K562 (cell line): ENCODE measurements around the gene ADGRE3. TPM values are rescaled to one million over a fixed set of nuclear protein-coding genes. Genes with fewer than 3 reads are reported as not detected.
A peak's percentile ranks its signal among the peaks of the same experiment; 100 is the strongest.

Source experiments
- ADNP ChIP-seq: fragments of 200-800 bp; sonication (Bioruptor generic); IDR thresholded peaks from 2 replicates; pipeline ENCODE4 v1.6.1; 2016; ENCODE audit warnings: missing genetic modification characterization, missing compliant biosample characterization
- BCOR ChIP-seq: fragments of 450-650 bp; IDR thresholded peaks from 2 replicates; pipeline ENCODE4 v1.6.1; 2016
- FOSL1 ChIP-seq: fragments of 200-800 bp; sonication (Bioruptor generic); conservative IDR thresholded peaks from 2 replicates; pipeline ENCODE4 v1.6.1; 2016; ENCODE audit warnings: missing genetic modification characterization, missing compliant biosample characterization
- HDAC1 ChIP-seq, 2 experiments: fragments of 450-650 bp; IDR thresholded peaks; 2 replicates each; pipeline ENCODE4 v1.6.1; 2016 to 2017; ENCODE audit warnings: inconsistent platforms in 1 of 2, mild to moderate bottlenecking in 1 of 2, moderate library complexity in 1 of 2
- NCOA1 ChIP-seq: fragments of 450-650 bp; IDR thresholded peaks from 2 replicates; pipeline ENCODE4 v1.6.1; 2016; ENCODE audit warnings: low read depth
- NFIC ChIP-seq: fragments of 450-650 bp; IDR thresholded peaks from 2 replicates; pipeline ENCODE4 v1.6.1; 2017; ENCODE audit warnings: mild to moderate bottlenecking, inconsistent platforms
- POLR2AphosphoS5 ChIP-seq: IDR thresholded peaks from 2 replicates; pipeline ENCODE4 v1.6.1; 2011; ENCODE audit warnings: mild to moderate bottlenecking, low read depth, low read length, moderate library complexity; ENCODE audit not compliant: control insufficient read depth, insufficient read depth
- RHOXF2B ChIP-seq: fragments of 250-450 bp; sonication (Bioruptor Pico); conservative IDR thresholded peaks from 2 replicates; pipeline ENCODE4 v1.5.1; 2021
- TAF15 ChIP-seq: fragments of 200-400 bp; formaldehyde crosslinking; IDR thresholded peaks from 2 replicates; pipeline ENCODE4 v1.6.1; 2017; ENCODE audit warnings: mild to moderate bottlenecking, low read depth, low read length, moderate library complexity
- TAL1 ChIP-seq: fragments of 450-650 bp; IDR thresholded peaks from 2 replicates; pipeline ENCODE4 v1.6.1; 2016; ENCODE audit warnings: mild to moderate bottlenecking
- TCFL5 ChIP-seq: fragments of 250-450 bp; sonication (Bioruptor Pico); conservative IDR thresholded peaks from 2 replicates; pipeline ENCODE4 v1.6.1; 2021; ENCODE audit warnings: mild to moderate bottlenecking, moderate library complexity, matching md5 sums
- ZBTB17 ChIP-seq: fragments of 450-650 bp; formaldehyde crosslinking; IDR thresholded peaks from 2 replicates; pipeline ENCODE4 v1.4.0; 2020; ENCODE audit warnings: mild to moderate bottlenecking
- ZNF124 ChIP-seq: sonication (generic); formaldehyde crosslinking; IDR thresholded peaks from 2 replicates; pipeline ENCODE4 v1.8.1; 2022; ENCODE audit warnings: missing genetic modification reagents
- ZNF143 ChIP-seq: sonication (generic); formaldehyde crosslinking; IDR thresholded peaks from 2 replicates; pipeline ENCODE4 v1.9.0; 2022; ENCODE audit warnings: mild to moderate bottlenecking, missing genetic modification reagents
- polyA plus RNA-seq, 8 experiments: library from polyadenylated mRNA; depleted of rRNA in 4 of 8; stranded (reverse) in 5 of 8; unstranded in 3 of 8; fragments of >200 nt; fragmentation: Nextera tagmentation in 2 of 8; fragmentation: Illumina TruSeq in 1 of 8; extraction: Ambion mirVana in 2 of 8; extraction: Trizol in 1 of 8; gene quantifications; 2 replicates each; pipeline versions ENCODE4 v1.2.1 to v1.2.3, GENCODE V29; 2011 to 2014; ENCODE audit warnings: inconsistent platforms in 1 of 8, missing spikeins in 1 of 8
- total RNA-seq, 7 experiments: library from RNA; depleted of rRNA in 6 of 7; stranded (reverse); fragments of >200 nt in 6 of 7; fragmentation: Illumina TruSeq in 2 of 7; extraction: Trizol in 2 of 7; gene quantifications; 2 replicates each; pipeline versions ENCODE4 v1.2.1 to v1.2.3, GENCODE V29; 2011 to 2021; ENCODE audit warnings: low replicate concordance in 1 of 7
- TF ChIP-seq, protein P1 (sequence below), 3 experiments: IDR thresholded peaks in 2 of 3; conservative IDR thresholded peaks in 1 of 3; 2 replicates each; pipeline ENCODE4 v1.5.1; 2011 to 2012; ENCODE audit warnings: low read length in 3 of 3, mild to moderate bottlenecking in 3 of 3, control low read depth in 2 of 3, improper control_type of control experiment in 1 of 3, inconsistent platforms in 1 of 3, low read depth in 1 of 3, mixed read lengths in 1 of 3, moderate library complexity in 1 of 3; ENCODE audit not compliant: insufficient read depth in 2 of 3
- TF ChIP-seq, protein P2 (sequence below), 2 experiments: fragments of 450-650 bp in 1 of 2; sonication (generic) in 1 of 2; formaldehyde crosslinking in 1 of 2; IDR thresholded peaks; 2 replicates each; pipeline versions ENCODE4 v1.7.1 to v1.9.0; 2016 to 2022; ENCODE audit warnings: inconsistent platforms in 1 of 2, mild to moderate bottlenecking in 1 of 2, missing genetic modification reagents in 1 of 2
- TF ChIP-seq, protein P3 (sequence below): IDR thresholded peaks from 2 replicates; pipeline ENCODE4 v1.6.1; 2016; ENCODE audit warnings: missing genetic modification characterization, missing compliant biosample characterization

ADGRE3 gene
- total and polyA plus RNA-seq, 9 of the 15 experiments (the other 6 are each of a cell fraction or from before 2014, with no cell fraction given) = not detected

DNA sequence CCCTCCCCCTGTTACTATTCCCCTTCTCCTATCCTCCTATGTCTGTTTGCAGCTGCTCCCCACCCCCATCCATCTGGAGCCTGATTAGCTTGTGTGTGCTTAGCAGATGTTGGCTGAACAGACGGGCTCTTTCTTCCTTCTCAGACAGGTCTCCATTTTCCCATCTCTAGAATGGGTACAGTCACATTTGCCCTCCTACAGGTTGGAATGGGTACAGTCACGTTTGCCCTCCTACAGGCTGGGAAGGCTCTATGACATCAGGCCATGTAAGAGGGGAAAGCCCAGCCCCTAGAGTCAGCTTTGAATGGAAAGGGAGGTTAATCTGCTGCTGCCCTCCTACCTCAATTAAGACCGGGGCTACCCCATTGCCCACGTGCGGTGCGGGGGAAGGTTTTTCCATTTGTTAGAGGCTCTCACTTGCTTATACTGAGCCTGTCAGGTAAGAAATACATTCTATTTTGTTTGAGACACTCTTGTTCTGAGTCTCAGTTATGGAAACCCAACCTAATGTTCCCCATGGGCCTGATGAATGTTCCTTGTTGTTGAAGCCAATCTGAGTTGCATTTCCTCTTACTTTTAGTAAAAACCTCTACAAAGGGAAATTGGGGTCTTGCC lies 93.9 kb downstream of the ADGRE3 start (continued):
- TF ChIP-seq ZNF124 (CRISPR knock-in tag) = no peak
- no peak for TF ChIP-seq ZNF143
- TF ChIP-seq, protein P1, sequence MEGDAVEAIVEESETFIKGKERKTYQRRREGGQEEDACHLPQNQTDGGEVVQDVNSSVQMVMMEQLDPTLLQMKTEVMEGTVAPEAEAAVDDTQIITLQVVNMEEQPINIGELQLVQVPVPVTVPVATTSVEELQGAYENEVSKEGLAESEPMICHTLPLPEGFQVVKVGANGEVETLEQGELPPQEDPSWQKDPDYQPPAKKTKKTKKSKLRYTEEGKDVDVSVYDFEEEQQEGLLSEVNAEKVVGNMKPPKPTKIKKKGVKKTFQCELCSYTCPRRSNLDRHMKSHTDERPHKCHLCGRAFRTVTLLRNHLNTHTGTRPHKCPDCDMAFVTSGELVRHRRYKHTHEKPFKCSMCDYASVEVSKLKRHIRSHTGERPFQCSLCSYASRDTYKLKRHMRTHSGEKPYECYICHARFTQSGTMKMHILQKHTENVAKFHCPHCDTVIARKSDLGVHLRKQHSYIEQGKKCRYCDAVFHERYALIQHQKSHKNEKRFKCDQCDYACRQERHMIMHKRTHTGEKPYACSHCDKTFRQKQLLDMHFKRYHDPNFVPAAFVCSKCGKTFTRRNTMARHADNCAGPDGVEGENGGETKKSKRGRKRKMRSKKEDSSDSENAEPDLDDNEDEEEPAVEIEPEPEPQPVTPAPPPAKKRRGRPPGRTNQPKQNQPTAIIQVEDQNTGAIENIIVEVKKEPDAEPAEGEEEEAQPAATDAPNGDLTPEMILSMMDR (IDR thresholded peaks at IDR 0.05 in 2 of 3, conservative IDR thresholded peaks at IDR 0.05 in 1 of 3; ENCODE audit: insufficient read depth in 2 of 3, low read depth in 1 of 3, low read length in 3 of 3) = no peak
- TF ChIP-seq NCOA1 = no peak
- TF ChIP-seq, protein P2, sequence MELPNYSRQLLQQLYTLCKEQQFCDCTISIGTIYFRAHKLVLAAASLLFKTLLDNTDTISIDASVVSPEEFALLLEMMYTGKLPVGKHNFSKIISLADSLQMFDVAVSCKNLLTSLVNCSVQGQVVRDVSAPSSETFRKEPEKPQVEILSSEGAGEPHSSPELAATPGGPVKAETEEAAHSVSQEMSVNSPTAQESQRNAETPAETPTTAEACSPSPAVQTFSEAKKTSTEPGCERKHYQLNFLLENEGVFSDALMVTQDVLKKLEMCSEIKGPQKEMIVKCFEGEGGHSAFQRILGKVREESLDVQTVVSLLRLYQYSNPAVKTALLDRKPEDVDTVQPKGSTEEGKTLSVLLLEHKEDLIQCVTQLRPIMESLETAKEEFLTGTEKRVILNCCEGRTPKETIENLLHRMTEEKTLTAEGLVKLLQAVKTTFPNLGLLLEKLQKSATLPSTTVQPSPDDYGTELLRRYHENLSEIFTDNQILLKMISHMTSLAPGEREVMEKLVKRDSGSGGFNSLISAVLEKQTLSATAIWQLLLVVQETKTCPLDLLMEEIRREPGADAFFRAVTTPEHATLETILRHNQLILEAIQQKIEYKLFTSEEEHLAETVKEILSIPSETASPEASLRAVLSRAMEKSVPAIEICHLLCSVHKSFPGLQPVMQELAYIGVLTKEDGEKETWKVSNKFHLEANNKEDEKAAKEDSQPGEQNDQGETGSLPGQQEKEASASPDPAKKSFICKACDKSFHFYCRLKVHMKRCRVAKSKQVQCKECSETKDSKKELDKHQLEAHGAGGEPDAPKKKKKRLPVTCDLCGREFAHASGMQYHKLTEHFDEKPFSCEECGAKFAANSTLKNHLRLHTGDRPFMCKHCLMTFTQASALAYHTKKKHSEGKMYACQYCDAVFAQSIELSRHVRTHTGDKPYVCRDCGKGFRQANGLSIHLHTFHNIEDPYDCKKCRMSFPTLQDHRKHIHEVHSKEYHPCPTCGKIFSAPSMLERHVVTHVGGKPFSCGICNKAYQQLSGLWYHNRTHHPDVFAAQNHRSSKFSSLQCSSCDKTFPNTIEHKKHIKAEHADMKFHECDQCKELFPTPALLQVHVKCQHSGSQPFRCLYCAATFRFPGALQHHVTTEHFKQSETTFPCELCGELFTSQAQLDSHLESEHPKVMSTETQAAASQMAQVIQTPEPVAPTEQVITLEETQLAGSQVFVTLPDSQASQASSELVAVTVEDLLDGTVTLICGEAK (IDR thresholded peaks at IDR 0.05) = no peak
- TF ChIP-seq, protein P2 (CRISPR knock-in tag; IDR thresholded peaks at IDR 0.05) = no peak
- TF ChIP-seq TAF15 = no peak
- TF ChIP-seq NFIC = peak; percentile 56
- peak in 1 of 2 experiments; percentile 52; a peak in 1 of 4 replicates for TF ChIP-seq HDAC1 (IDR thresholded peaks at IDR 0.05)
- TF ChIP-seq ADNP (tag) = peak; percentile 70; the same call in 1 of the 2 replicates
- TF ChIP-seq, protein P3, sequence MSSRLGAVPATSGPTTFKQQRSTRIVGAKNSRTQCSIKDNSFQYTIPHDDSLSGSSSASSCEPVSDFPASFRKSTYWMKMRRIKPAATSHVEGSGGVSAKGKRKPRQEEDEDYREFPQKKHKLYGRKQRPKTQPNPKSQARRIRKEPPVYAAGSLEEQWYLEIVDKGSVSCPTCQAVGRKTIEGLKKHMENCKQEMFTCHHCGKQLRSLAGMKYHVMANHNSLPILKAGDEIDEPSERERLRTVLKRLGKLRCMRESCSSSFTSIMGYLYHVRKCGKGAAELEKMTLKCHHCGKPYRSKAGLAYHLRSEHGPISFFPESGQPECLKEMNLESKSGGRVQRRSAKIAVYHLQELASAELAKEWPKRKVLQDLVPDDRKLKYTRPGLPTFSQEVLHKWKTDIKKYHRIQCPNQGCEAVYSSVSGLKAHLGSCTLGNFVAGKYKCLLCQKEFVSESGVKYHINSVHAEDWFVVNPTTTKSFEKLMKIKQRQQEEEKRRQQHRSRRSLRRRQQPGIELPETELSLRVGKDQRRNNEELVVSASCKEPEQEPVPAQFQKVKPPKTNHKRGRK (tag) = no peak
- no peak for TF ChIP-seq ZBTB17 (CRISPR knock-in tag)
- no peak for TF ChIP-seq RHOXF2B (CRISPR knock-in tag)
- peak; percentile 62 for TF ChIP-seq TAL1
- TF ChIP-seq BCOR = peak; percentile 99
- TF ChIP-seq POLR2AphosphoS5 = peak; percentile 58; the same call in 1 of the 2 replicates
- TF ChIP-seq TCFL5 (CRISPR knock-in tag) = no peak
- no peak for TF ChIP-seq FOSL1 (tag)
